SK-N-SH (cell line): ENCODE measurements around the gene THUMPD2. TPM values are rescaled to one million over a fixed set of nuclear protein-coding genes. Genes with fewer than 3 reads are reported as not detected.
"Not testable (repeated sequence)": the region's sequence is repeated elsewhere in the genome, so short reads cannot be mapped to it uniquely, and the experiment has no call there.

Experiments used
- CTCF ChIA-PET: fragments of 300-600, 350-600 bp; formaldehyde crosslinking; extraction: SDS; loops from one replicate; lab custom pipeline; 2021; lab: Yijun Ruan, JAX
- POLR2A ChIA-PET: fragments of 350-600 bp; sonication (Branson Sonifier 250); formaldehyde crosslinking; extraction: SDS; loops from one replicate; lab custom pipeline; 2020; ENCODE audit warnings: antibody characterized with exemption, inconsistent platforms; lab: Yijun Ruan, JAX
- DNase-seq: peaks from one replicate; pipeline ENCODE4 v3.0.0; 2012
- H2AFZ ChIP-seq: fragments of 200-600 bp; sonication (generic); 2 replicates; pipeline ENCODE4 v1.8.1; 2016; ENCODE audit warnings: antibody characterized with exemption, mild to moderate bottlenecking, low read depth
- H3F3A ChIP-seq: fragments of 200-600 bp; sonication (generic); replicated peaks from 2 replicates; pipeline ENCODE3; 2016; ENCODE audit warnings: antibody characterized with exemption, mild to moderate bottlenecking; ENCODE audit not compliant: insufficient read depth
- H3K27ac ChIP-seq, 2 experiments: fragments of 200-500 bp in 1 of 2; fragments of 200-600 bp in 1 of 2; sonication (Bioruptor generic) in 1 of 2; sonication (generic), shearing (Covaris generic) in 1 of 2; 2 replicates each; pipeline versions ENCODE4 v1.5.1 to v1.6.1; 2014 to 2016; ENCODE audit warnings: low read depth in 2 of 2, inconsistent platforms in 1 of 2, low read length in 1 of 2, mild to moderate bottlenecking in 1 of 2, mixed read lengths in 1 of 2
- H3K27me3 ChIP-seq: fragments of 200-600 bp; sonication (generic), shearing (Covaris generic); 2 replicates; pipeline ENCODE4 v1.6.1; 2016; ENCODE audit warnings: mixed run types; ENCODE audit not compliant: insufficient read depth
- H3K36me3 ChIP-seq, 2 experiments: fragments of 200-500 bp in 1 of 2; fragments of 200-600 bp in 1 of 2; sonication (Bioruptor generic) in 1 of 2; sonication (generic) in 1 of 2; replicated peaks in 1 of 2; 2 replicates each; pipeline versions ENCODE3 to v1.5.1; 2014 to 2016; ENCODE audit warnings: low read length in 1 of 2, mild to moderate bottlenecking in 1 of 2; ENCODE audit not compliant: insufficient read depth in 2 of 2, control insufficient read depth in 1 of 2
- H3K4me1 ChIP-seq, 2 experiments: fragments of 200-500 bp in 1 of 2; fragments of 200-600 bp in 1 of 2; sonication (Bioruptor generic) in 1 of 2; sonication (generic), shearing (Covaris generic) in 1 of 2; 2 replicates each; pipeline versions ENCODE4 v1.5.1 to v1.6.1; 2014 to 2016; ENCODE audit warnings: low read depth in 1 of 2, low read length in 1 of 2, mixed run types in 1 of 2; ENCODE audit not compliant: insufficient read depth in 2 of 2, control insufficient read depth in 1 of 2
- H3K4me2 ChIP-seq: fragments of 200-600 bp; sonication (generic), shearing (Covaris generic); 2 replicates; pipeline ENCODE4 v1.6.1; 2017; ENCODE audit warnings: mixed run types
- H3K4me3 ChIP-seq, 2 experiments: fragments of 200-500 bp in 1 of 2; fragments of 200-600 bp in 1 of 2; sonication (Bioruptor generic) in 1 of 2; sonication (generic), shearing (Covaris generic) in 1 of 2; 2 replicates each; pipeline versions ENCODE4 v1.5.1 to v1.8.1; 2014 to 2016; ENCODE audit warnings: low read depth in 2 of 2, inconsistent platforms in 1 of 2, low read length in 1 of 2, mild to moderate bottlenecking in 1 of 2, mixed read lengths in 1 of 2, moderate library complexity in 1 of 2
- H3K79me2 ChIP-seq: fragments of 200-600 bp; sonication (generic); 2 replicates; pipeline ENCODE4 v1.8.1; 2017; ENCODE audit warnings: mild to moderate bottlenecking; ENCODE audit not compliant: insufficient read depth
- H3K9ac ChIP-seq: fragments of 200-600 bp; sonication (generic); 2 replicates; pipeline ENCODE4 v1.6.1; 2017; ENCODE audit warnings: mixed run types
- H3K9me2 ChIP-seq: fragments of 200-600 bp; sonication (generic); 2 replicates; pipeline ENCODE4 v1.6.1; 2017; ENCODE audit warnings: mixed run types
- H3K9me3 ChIP-seq: fragments of 200-600 bp; sonication (generic); 2 replicates; pipeline ENCODE4 v1.6.1; 2017; ENCODE audit warnings: mixed run types, mild to moderate bottlenecking, moderate library complexity
- H4K20me1 ChIP-seq: fragments of 200-600 bp; sonication (generic); 2 replicates; pipeline ENCODE4 v1.6.1; 2017; ENCODE audit warnings: mild to moderate bottlenecking, mixed run types; ENCODE audit not compliant: insufficient read depth
- ELF1 ChIP-seq: IDR thresholded peaks from 2 replicates; pipeline ENCODE4 v1.4.0; 2012
- FOSL2 ChIP-seq: IDR thresholded peaks from 2 replicates; pipeline ENCODE4 v1.4.0; 2012; ENCODE audit warnings: low read depth, mild to moderate bottlenecking, moderate library complexity, borderline replicate concordance
- GABPA ChIP-seq: IDR thresholded peaks from 2 replicates; pipeline ENCODE4 v1.4.0; 2012; ENCODE audit warnings: low read depth, mild to moderate bottlenecking
- MEF2A ChIP-seq: IDR thresholded peaks from 2 replicates; pipeline ENCODE4 v1.4.0; 2012; ENCODE audit warnings: low read depth, borderline replicate concordance
- MXI1 ChIP-seq: IDR thresholded peaks from 2 replicates; pipeline ENCODE4 v1.6.1; 2012; ENCODE audit warnings: mild to moderate bottlenecking, low read depth, low read length, improper control_type of control experiment
- PBX3 ChIP-seq: IDR thresholded peaks from 2 replicates; pipeline ENCODE4; 2012
- RCOR1 ChIP-seq: fragments of 150-350 bp; IDR thresholded peaks from 2 replicates; pipeline ENCODE4 v1.6.1; 2017; ENCODE audit warnings: antibody characterized with exemption, low read length
- RFX5 ChIP-seq: IDR thresholded peaks from 2 replicates; pipeline ENCODE4 v1.6.1; 2012; ENCODE audit warnings: mild to moderate bottlenecking, improper control_type of control experiment, low read length
- TAF1 ChIP-seq: IDR thresholded peaks from 2 replicates; pipeline ENCODE4 v1.6.1; 2012; ENCODE audit warnings: low read depth, mild to moderate bottlenecking, low read length, moderate library complexity, borderline replicate concordance
- TCF12 ChIP-seq: IDR thresholded peaks from 2 replicates; pipeline ENCODE4 v1.4.0; 2012
- TEAD4 ChIP-seq: IDR thresholded peaks from 2 replicates; pipeline ENCODE4 v1.4.0; 2012; ENCODE audit warnings: mild to moderate bottlenecking, borderline replicate concordance; ENCODE audit not compliant: insufficient read depth
- ZBTB33 ChIP-seq: IDR thresholded peaks from 2 replicates; pipeline ENCODE4 v1.4.0; 2012; ENCODE audit warnings: low read depth, borderline replicate concordance
- WGBS: methylation state at CpG from one replicate; pipeline ENCODE4 v1.1.6; 2017; ENCODE audit warnings: low lambda C conversion rate; 5-methylcytosine and 5-hydroxymethylcytosine counted together
- polyA plus RNA-seq, 3 experiments: library from polyadenylated mRNA; depleted of rRNA; stranded (reverse); fragments of >200 nt; gene quantifications; 2 replicates each; pipeline ENCODE4 v1.2.3, GENCODE V29; 2012
- TF ChIP-seq, protein P1 (sequence below): IDR thresholded peaks from 2 replicates; pipeline ENCODE4 v1.4.0; 2012; ENCODE audit warnings: low read depth, borderline replicate concordance
- TF ChIP-seq, protein P2 (sequence below): fragments of 200-600 bp; sonication (generic); IDR thresholded peaks from 2 replicates; pipeline ENCODE4 v1.6.1; 2017; ENCODE audit warnings: antibody characterized with exemption, mild to moderate bottlenecking, moderate library complexity

The THUMPD2 gene
- polyA plus RNA-seq, 1 of the 3 experiments (the other 2 are of a cell fraction): 5.3 TPM

- WGBS: 77% methylated on average over 4 of the region's 4 CpGs
- H3F3A ChIP-seq, H2AFZ ChIP-seq, H3K9me3 ChIP-seq, POLR2A ChIA-PET, DNase-seq, H3K36me3 ChIP-seq, H3K27me3 ChIP-seq, H3K79me2 ChIP-seq, H3K4me2 ChIP-seq, H3K4me3 ChIP-seq, H4K20me1 ChIP-seq, H3K9ac ChIP-seq, H3K9me2 ChIP-seq: not testable (repeated sequence)
- CTCF ChIA-PET: interaction anchor here (0.6 to 8.0 kb wide), 7 partner anchors 13 to 350 kb away, joined by 3 to 88 read pairs (median 10); no protein-coding TSS in a partner anchor
- peaks cover 0 to 11% of the 10 kb centered on the region in 2 experiments; a peak in 1 of 4 replicates for H3K4me1 ChIP-seq
- H3K27ac ChIP-seq: peak overlapping the region in 1 of 2 experiments; percentile 27; a peak in 2 of 4 replicates
These were observed 51.0 kb downstream of the THUMPD2 start for GRCh38 chr2:39728085-39728484.

GRCh38 chr2:39725401-39725800, 53.7 kb downstream of the THUMPD2 start:
- Histone ChIP-seq H3K9ac (no peak overlapping the region), H3K9me2 (no peaks in the 10 kb centered on the region), H4K20me1 (no peaks in the 10 kb centered on the region), H3K4me2 (no peak overlapping the region), H3K36me3 (peaks cover 0 to 4% of the 10 kb centered on the region in 2 experiments), H3K4me3 (no peak overlapping the region), H3F3A (peaks cover 8% of the 10 kb centered on the region), H3K9me3 (no peaks in the 10 kb centered on the region), H3K4me1 (peaks cover 0 to 6% of the 10 kb centered on the region in 2 experiments; a peak in 1 of 4 replicates), H3K27ac (no peak overlapping the region), H3K27me3 (no peaks in the 10 kb centered on the region), H3K79me2 (no peaks in the 10 kb centered on the region), H2AFZ (no peak overlapping the region)
- TF ChIP-seq FOSL2 (no peak), MEF2A (no peak), GABPA (no peak), RFX5 (no peak), MXI1 (no peak), TEAD4 (no peak), ZBTB33 (no peak), TAF1 (no peak), PBX3 (no peak), RCOR1 (no peak), TCF12 (no peak), ELF1 (no peak)
- TF ChIP-seq, protein P1, sequence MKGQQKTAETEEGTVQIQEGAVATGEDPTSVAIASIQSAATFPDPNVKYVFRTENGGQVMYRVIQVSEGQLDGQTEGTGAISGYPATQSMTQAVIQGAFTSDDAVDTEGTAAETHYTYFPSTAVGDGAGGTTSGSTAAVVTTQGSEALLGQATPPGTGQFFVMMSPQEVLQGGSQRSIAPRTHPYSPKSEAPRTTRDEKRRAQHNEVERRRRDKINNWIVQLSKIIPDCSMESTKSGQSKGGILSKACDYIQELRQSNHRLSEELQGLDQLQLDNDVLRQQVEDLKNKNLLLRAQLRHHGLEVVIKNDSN: no peak
- TF ChIP-seq, protein P2, sequence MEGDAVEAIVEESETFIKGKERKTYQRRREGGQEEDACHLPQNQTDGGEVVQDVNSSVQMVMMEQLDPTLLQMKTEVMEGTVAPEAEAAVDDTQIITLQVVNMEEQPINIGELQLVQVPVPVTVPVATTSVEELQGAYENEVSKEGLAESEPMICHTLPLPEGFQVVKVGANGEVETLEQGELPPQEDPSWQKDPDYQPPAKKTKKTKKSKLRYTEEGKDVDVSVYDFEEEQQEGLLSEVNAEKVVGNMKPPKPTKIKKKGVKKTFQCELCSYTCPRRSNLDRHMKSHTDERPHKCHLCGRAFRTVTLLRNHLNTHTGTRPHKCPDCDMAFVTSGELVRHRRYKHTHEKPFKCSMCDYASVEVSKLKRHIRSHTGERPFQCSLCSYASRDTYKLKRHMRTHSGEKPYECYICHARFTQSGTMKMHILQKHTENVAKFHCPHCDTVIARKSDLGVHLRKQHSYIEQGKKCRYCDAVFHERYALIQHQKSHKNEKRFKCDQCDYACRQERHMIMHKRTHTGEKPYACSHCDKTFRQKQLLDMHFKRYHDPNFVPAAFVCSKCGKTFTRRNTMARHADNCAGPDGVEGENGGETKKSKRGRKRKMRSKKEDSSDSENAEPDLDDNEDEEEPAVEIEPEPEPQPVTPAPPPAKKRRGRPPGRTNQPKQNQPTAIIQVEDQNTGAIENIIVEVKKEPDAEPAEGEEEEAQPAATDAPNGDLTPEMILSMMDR: no peak
- ChIA-PET CTCF (interaction anchor here (0.6 to 8.0 kb wide), 2 partner anchors 10 to 1980 kb away, joined by 3 to 88 read pairs; no protein-coding TSS in a partner anchor), POLR2A (no interaction called here)
- DNase-seq: no peak
- WGBS: 88% methylated on average over 5 of the region's 5 CpGs
